ENCODE results near the gene RCOR2. TPM values are rescaled to one million over a fixed set of nuclear protein-coding genes. Genes with fewer than 3 reads are reported as not detected.

The RCOR2 gene
- polyA plus RNA-seq, 1 donor (not counting 4 experiments of a cell fraction or from before 2014, with no cell fraction given) = 0.46 TPM

- H3K9me1 ChIP-seq (ENCODE audit: control insufficient read depth, extremely low read depth, insufficient read depth, low read length) = no peaks in the 10 kb centered on the region
- FAIRE-seq = no peak
These were observed 14.1 kb upstream of the RCOR2 start for GRCh38 chr11:63931045-63931444.

GRCh38 chr11:63929616-63930015 lies 12.7 kb upstream of the RCOR2 start:
- TF ChIP-seq CTCF (optimal IDR thresholded peaks at IDR 0.05 in 1 of 3, IDR thresholded peaks at IDR 0.05 in 1 of 3, conservative IDR thresholded peaks at IDR 0.05 in 1 of 3; ENCODE audit: extremely low read depth in 1 of 3, insufficient read depth in 2 of 3, low read length in 3 of 3) (no peak), EZH2 (IDR thresholded peaks at IDR 0.05; ENCODE audit: low read length) (no peak)
- H3K4me2 ChIP-seq (ENCODE audit: control insufficient read depth, extremely low read depth, insufficient read depth, low read depth, low read length) = no peak overlapping the region

More at GRCh38 chr11:63931045-63931444, 14.1 kb upstream of the RCOR2 start:
- no peak for DNase-seq (ENCODE audit: low read depth, low spot score)
- Histone ChIP-seq H3K9ac (ENCODE audit: control insufficient read depth, extremely low read depth, insufficient read depth, low read length) (no peak overlapping the region), H3K4me3 (ENCODE audit: control insufficient read depth in 2 of 3, extremely low read depth in 1 of 3, insufficient read depth in 2 of 3, low read depth in 1 of 3, low read length in 3 of 3) (no peak overlapping the region), H2AFZ (ENCODE audit: control insufficient read depth, low read length) (no peak overlapping the region), H3K4me2 (ENCODE audit: control insufficient read depth, extremely low read depth, insufficient read depth, low read depth, low read length) (no peak overlapping the region), H3K4me1 (ENCODE audit: control insufficient read depth, extremely low read depth, insufficient read depth, low read length) (no peaks in the 10 kb centered on the region), H3K9me3 (ENCODE audit: control insufficient read depth, low read depth, low read length) (no peaks in the 10 kb centered on the region), H3K27ac (ENCODE audit: control insufficient read depth, insufficient read depth, low read length) (no peak overlapping the region), H3K27me3 (ENCODE audit: control insufficient read depth, extremely low read depth, insufficient read depth, low read length) (no peaks in the 10 kb centered on the region), H3K79me2 (ENCODE audit: control insufficient read depth, insufficient read depth, low read length) (no peaks in the 10 kb centered on the region), H3K36me3 (ENCODE audit: control insufficient read depth in 2 of 2, extremely low read depth in 1 of 2, insufficient read depth in 2 of 2, low read length in 2 of 2) (no peaks in the 10 kb centered on the region), H4K20me1 (ENCODE audit: control insufficient read depth, extremely low read depth, insufficient read depth, low read length) (no peaks in the 10 kb centered on the region)
- TF ChIP-seq EZH2 (IDR thresholded peaks at IDR 0.05; ENCODE audit: low read length) = no peak
- TF ChIP-seq CTCF (optimal IDR thresholded peaks at IDR 0.05 in 1 of 3, IDR thresholded peaks at IDR 0.05 in 1 of 3, conservative IDR thresholded peaks at IDR 0.05 in 1 of 3; ENCODE audit: extremely low read depth in 1 of 3, insufficient read depth in 2 of 3, low read length in 3 of 3) = no peak
- dilution Hi-C loops (cut with MboI; ENCODE audit: extremely low pct_ligation_motif_present, low sequenced_read_pairs) = no loop called here

More at GRCh38 chr11:63929616-63930015, 12.7 kb upstream of the RCOR2 start:
- Histone ChIP-seq H2AFZ (ENCODE audit: control insufficient read depth, low read length) (no peak overlapping the region), H3K27ac (ENCODE audit: control insufficient read depth, insufficient read depth, low read length) (no peak overlapping the region), H4K20me1 (ENCODE audit: control insufficient read depth, extremely low read depth, insufficient read depth, low read length) (no peaks in the 10 kb centered on the region), H3K4me3 (ENCODE audit: control insufficient read depth in 2 of 3, extremely low read depth in 1 of 3, insufficient read depth in 2 of 3, low read depth in 1 of 3, low read length in 3 of 3) (no peak overlapping the region), H3K27me3 (ENCODE audit: control insufficient read depth, extremely low read depth, insufficient read depth, low read length) (no peaks in the 10 kb centered on the region), H3K9me3 (ENCODE audit: control insufficient read depth, low read depth, low read length) (no peaks in the 10 kb centered on the region), H3K79me2 (ENCODE audit: control insufficient read depth, insufficient read depth, low read length) (no peaks in the 10 kb centered on the region), H3K9me1 (ENCODE audit: control insufficient read depth, extremely low read depth, insufficient read depth, low read length) (no peaks in the 10 kb centered on the region), H3K36me3 (ENCODE audit: control insufficient read depth in 2 of 2, extremely low read depth in 1 of 2, insufficient read depth in 2 of 2, low read length in 2 of 2) (no peaks in the 10 kb centered on the region), H3K4me1 (ENCODE audit: control insufficient read depth, extremely low read depth, insufficient read depth, low read length) (no peaks in the 10 kb centered on the region), H3K9ac (ENCODE audit: control insufficient read depth, extremely low read depth, insufficient read depth, low read length) (no peak overlapping the region)
- FAIRE-seq = no peak
- no peak for DNase-seq (ENCODE audit: low read depth, low spot score)
- dilution Hi-C loops (cut with MboI; ENCODE audit: extremely low pct_ligation_motif_present, low sequenced_read_pairs) = no loop called here

Measured in keratinocyte (primary cell).